Testis (tissue), 3 donors: Measurements from ENCODE around the gene HIF1A. TPM values are rescaled to one million over a fixed set of nuclear protein-coding genes. Genes with fewer than 3 reads are reported as not detected.

Experiments used
- DNase-seq: peaks from one replicate; pipeline ENCODE4 v3.0.0-alpha.2; 2019
- H3K27ac ChIP-seq, 2 donors: fragments of 200-600 bp; sonication (generic); one replicate each; pipeline ENCODE4 v1.5.1; 2019
- H3K27me3 ChIP-seq: fragments of 200-600 bp; sonication (generic); one replicate; pipeline ENCODE4 v1.5.1; 2019
- H3K36me3 ChIP-seq: fragments of 200-600 bp; sonication (generic); one replicate; pipeline ENCODE4 v1.5.1; 2017; ENCODE audit warnings: low read depth; ENCODE audit errors: missing control alignments
- H3K4me1 ChIP-seq: fragments of 200-600 bp; sonication (generic); one replicate; pipeline ENCODE4 v1.5.1; 2019
- H3K4me3 ChIP-seq, 2 donors: fragments of 200-600 bp; sonication (generic); one replicate each; pipeline ENCODE4 v1.5.1; 2017 to 2019
- H3K9me3 ChIP-seq: fragments of 200-600 bp; sonication (generic); one replicate; pipeline ENCODE4 v1.5.1; 2017
- POLR2A ChIP-seq: fragments of 450-650 bp; IDR thresholded peaks from one replicate; pipeline ENCODE4 v1.6.1; 2017; ENCODE audit warnings: antibody characterized with exemption, mild to moderate bottlenecking, moderate library complexity
- whole genome bisulfite sequencing, 2 donors: methylation state at CpG; one replicate each; pipeline ENCODE4 v1.1.5; 2018; 5-methylcytosine and 5-hydroxymethylcytosine counted together
- intact Hi-C: fragments of 100-400 bp; cut with DNase I; formaldehyde crosslinking; loops from one replicate; pipeline ENCODE4 v1.15.1; 2023; ENCODE audit warnings: low total_unique reads
- polyA plus RNA-seq: library from polyadenylated mRNA; stranded (reverse); fragments of 350-450 nt; fragmentation: Illumina TruSeq; extraction: RNeasy Lipid Tissue Mini Kit (QIAGEN cat#74804); gene quantifications from one replicate; pipeline ENCODE4 v1.2.3, GENCODE V29; 2014; ENCODE audit warnings: low read depth, low replicate concordance; ENCODE audit not compliant: insufficient read depth
- total RNA-seq, 2 donors: library from RNA; depleted of rRNA; stranded (reverse); fragments of >200 nt; gene quantifications; one replicate each; pipeline ENCODE4 v1.2.3, GENCODE V29; 2016
- TF ChIP-seq, protein P1 (sequence below), 3 experiments: fragments of 450-650 bp in 2 of 3; fragments of 200-600 bp in 1 of 3; sonication (generic) in 1 of 3; IDR thresholded peaks; one replicate each; pipeline ENCODE4 v1.5.1; 2016 to 2019; ENCODE audit warnings: antibody characterized with exemption in 3 of 3, mild to moderate bottlenecking in 2 of 3, moderate library complexity in 1 of 3

The HIF1A gene
- total and polyA plus RNA-seq, 3 donors from 2014 or later: 63.1 to 140 (median 105) TPM

DNA sequence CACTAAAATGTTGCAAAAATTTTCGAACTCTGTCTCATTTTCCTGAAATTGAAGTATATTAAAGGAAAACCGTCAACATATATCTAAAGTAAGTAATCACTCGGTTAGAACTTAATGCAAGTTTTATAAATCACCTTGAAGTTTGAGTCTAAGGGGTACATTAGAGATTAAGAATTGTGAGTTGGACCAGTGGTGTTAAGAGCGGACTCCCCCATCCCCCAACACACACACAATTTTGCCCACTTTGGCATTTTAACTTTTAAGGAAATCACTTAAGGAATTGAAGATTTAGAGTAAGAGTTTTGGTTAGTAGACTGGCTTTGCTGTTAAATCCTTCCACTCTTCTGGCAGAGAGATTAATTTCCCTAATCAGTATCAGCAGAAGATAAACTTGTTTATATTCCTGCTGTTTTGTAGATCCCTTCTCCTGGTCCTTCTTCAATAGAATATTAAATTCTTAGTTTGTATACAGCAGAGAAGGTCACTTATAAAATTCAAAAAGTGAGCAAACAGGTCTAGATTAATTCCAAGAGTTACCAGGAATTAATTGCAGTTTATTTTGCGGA, 1.5 kb downstream of the HIF1A start:
- Histone ChIP-seq H3K27me3 (no peaks in the 10 kb centered on the region), H3K36me3 (no peaks in the 10 kb centered on the region), H3K4me3 (peak overlapping the region; percentile 73 to 97), H3K4me1 (peaks cover 8% of the 10 kb centered on the region), H3K9me3 (no peaks in the 10 kb centered on the region), H3K27ac (peak overlapping the region; percentile 96 to 99)
- TF ChIP-seq POLR2A: no peak
- TF ChIP-seq, protein P1, sequence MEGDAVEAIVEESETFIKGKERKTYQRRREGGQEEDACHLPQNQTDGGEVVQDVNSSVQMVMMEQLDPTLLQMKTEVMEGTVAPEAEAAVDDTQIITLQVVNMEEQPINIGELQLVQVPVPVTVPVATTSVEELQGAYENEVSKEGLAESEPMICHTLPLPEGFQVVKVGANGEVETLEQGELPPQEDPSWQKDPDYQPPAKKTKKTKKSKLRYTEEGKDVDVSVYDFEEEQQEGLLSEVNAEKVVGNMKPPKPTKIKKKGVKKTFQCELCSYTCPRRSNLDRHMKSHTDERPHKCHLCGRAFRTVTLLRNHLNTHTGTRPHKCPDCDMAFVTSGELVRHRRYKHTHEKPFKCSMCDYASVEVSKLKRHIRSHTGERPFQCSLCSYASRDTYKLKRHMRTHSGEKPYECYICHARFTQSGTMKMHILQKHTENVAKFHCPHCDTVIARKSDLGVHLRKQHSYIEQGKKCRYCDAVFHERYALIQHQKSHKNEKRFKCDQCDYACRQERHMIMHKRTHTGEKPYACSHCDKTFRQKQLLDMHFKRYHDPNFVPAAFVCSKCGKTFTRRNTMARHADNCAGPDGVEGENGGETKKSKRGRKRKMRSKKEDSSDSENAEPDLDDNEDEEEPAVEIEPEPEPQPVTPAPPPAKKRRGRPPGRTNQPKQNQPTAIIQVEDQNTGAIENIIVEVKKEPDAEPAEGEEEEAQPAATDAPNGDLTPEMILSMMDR (IDR thresholded peaks at IDR 0.05): no peak
- intact Hi-C loops: loop anchor here (10.0 kb wide), 1 partner anchor 232 kb away; no protein-coding TSS in a partner anchor
- WGBS, 2 donors: 18 to 19% methylated on average over 5 of the region's 5 CpGs
- no peak for DNase-seq

DNA sequence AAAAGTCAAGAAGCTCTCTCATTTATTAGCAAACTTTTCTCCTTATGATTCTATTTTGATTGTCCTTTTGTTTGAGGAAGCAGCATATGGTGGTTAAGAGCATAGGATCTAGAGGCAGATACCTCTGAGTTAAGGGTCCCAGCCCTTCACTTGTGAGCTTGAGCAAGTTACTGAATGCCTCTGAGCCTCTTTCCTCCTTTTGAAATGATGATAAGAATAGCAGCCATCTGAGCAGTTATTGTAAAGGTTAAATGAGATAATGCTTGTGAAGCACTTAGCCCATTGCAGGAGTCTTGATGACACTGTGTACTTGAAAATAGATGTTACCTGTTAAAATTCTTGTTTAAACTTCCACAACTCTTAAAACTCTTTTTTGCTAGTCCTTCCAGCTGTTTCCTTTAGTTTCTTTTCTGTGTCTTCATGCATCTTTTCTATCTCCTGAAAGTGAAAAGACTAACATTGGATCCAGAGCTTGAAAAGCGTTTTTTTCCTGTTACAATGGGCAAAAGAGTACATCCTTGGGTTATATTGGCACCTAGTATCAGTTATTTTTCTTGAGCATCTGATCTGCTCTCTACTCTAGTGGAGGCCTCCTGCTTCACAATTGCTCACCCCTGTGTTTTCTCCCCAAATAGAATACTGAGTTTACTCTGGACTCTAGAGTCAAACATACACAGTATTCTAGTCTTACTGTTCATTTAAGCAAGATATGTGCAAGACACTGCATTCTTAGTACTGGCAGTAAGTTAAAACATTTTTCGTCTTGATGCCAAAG, 3.1 kb downstream of the HIF1A start:
- Histone ChIP-seq H3K4me3 (no peak overlapping the region), H3K4me1 (peaks cover 8% of the 10 kb centered on the region), H3K27me3 (no peaks in the 10 kb centered on the region), H3K36me3 (no peaks in the 10 kb centered on the region), H3K9me3 (no peaks in the 10 kb centered on the region), H3K27ac (peak overlapping the region; percentile 31 to 96)
- 30 to 48% methylated on average over 2 of the region's 2 CpGs for WGBS, 2 donors
- no peak for DNase-seq
- intact Hi-C loops: loop anchor here (10.0 kb wide), 1 partner anchor 234 kb away; no protein-coding TSS in a partner anchor
- TF ChIP-seq, protein P1 (IDR thresholded peaks at IDR 0.05): no peak
- TF ChIP-seq POLR2A: no peak

DNA sequence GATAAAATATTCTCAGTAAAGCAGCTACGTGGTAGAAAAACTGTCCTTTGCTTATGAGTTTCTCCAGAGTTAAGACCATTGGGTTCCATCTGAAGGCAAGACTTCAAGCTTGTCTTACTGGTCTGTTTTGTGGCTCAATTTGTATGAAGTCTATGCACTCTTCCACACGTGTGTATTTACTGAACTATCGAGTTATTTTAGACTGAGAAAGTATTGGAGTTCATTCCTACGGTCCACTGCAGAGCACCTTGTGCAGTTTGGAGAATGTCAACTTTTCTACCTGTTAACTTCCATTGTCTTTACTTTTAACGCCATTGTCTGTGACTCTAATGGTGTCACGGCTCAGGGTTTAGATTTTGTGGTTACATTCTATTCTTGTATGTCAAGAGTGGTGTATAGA, 3.7 kb downstream of the HIF1A start:
- WGBS, 2 donors: 55 to 58% methylated on average over 6 of the region's 6 CpGs
- Histone ChIP-seq H3K36me3 (no peaks in the 10 kb centered on the region), H3K4me3 (no peak overlapping the region), H3K9me3 (no peaks in the 10 kb centered on the region), H3K27ac (peak overlapping the region in 1 of 2 donors; percentile 96), H3K4me1 (peaks cover 8% of the 10 kb centered on the region), H3K27me3 (no peaks in the 10 kb centered on the region)
- intact Hi-C loops: loop anchor here (10.0 kb wide), 1 partner anchor 234 kb away; no protein-coding TSS in a partner anchor
- no peak for DNase-seq
- no peak for TF ChIP-seq POLR2A
- TF ChIP-seq, protein P1 (IDR thresholded peaks at IDR 0.05): no peak

DNA sequence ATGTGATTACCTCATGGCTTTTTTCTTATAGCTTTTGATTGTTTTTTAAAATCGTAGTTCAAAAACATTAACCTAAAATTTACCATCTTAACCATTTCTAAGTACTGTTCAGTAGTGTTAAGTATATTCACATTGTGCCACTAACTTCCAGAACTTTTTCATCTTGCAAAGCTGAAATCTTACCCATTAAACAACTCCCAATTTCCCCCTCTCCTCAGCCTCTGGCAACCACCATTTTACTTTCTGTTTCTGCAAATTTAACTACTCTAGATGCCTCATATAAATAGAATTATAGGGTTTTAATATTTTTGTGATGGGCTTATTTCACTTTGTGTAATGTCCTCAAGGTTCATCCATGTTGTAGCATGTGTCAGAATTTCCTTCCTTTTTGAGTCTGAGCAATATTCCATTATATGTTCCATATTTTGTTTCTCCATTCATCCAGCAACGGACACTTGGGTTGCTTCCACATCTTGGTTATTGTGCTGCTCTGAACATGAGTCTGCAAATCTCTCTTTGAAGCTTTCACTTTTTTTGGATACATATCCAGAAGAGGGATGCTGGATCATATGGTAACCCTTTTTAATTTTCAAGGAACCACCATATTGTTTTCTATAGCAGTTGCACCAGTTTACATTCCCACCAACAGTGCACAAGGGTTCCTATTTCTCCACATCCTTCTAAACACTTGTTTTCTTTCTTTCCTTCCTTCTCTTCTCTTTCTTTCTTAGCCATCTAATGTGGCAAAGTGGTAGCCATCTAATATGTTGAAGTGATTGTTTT, 5.0 kb downstream of the HIF1A start:
- no peak for TF ChIP-seq POLR2A
- TF ChIP-seq, protein P1 (IDR thresholded peaks at IDR 0.05): no peak
- H3K27ac ChIP-seq: no peak overlapping the region
- H3K9me3 ChIP-seq: no peaks in the 10 kb centered on the region
- 69 to 78% methylated on average over 2 of the region's 2 CpGs for WGBS, 2 donors
- no peak overlapping the region for H3K4me3 ChIP-seq
- intact Hi-C loops: no loop called here
- H3K36me3 ChIP-seq: no peaks in the 10 kb centered on the region
- peaks cover 8% of the 10 kb centered on the region for H3K4me1 ChIP-seq
- DNase-seq: no peak
- H3K27me3 ChIP-seq: no peaks in the 10 kb centered on the region
